Liver (tissue), 9 donors: Measurements from ENCODE around the gene VMA21. TPM values are rescaled to one million over a fixed set of nuclear protein-coding genes. Genes with fewer than 3 reads are reported as not detected.

Experiments used
- DNase-seq: peaks from one replicate; pipeline ENCODE4 v3.0.0-alpha.2; 2017; ENCODE audit warnings: low spot score
- H3K27ac ChIP-seq, 2 donors: one replicate each; pipeline ENCODE4 v1.7.0; 2013; ENCODE audit warnings: inconsistent platforms in 2 of 2, low read length in 2 of 2, control low read depth in 1 of 2, low read depth in 1 of 2, mild to moderate bottlenecking in 1 of 2
- H3K27me3 ChIP-seq, 4 donors: one replicate each; pipeline versions ENCODE4 v1.6.1 to v1.7.0; 2013; ENCODE audit warnings: low read length in 3 of 4, inconsistent platforms in 1 of 4, mild to moderate bottlenecking in 1 of 4, moderate library complexity in 1 of 4; ENCODE audit not compliant: control insufficient read depth in 4 of 4, insufficient read depth in 4 of 4
- H3K36me3 ChIP-seq, 4 donors: one replicate each; pipeline versions ENCODE4 v1.6.1 to v1.7.0; 2013; ENCODE audit warnings: low read length in 3 of 4, mild to moderate bottlenecking in 3 of 4, low read depth in 1 of 4, moderate library complexity in 1 of 4; ENCODE audit not compliant: control insufficient read depth in 4 of 4, insufficient read depth in 3 of 4
- H3K4me1 ChIP-seq, 4 donors: one replicate each; pipeline versions ENCODE4 v1.6.1 to v1.7.0; 2013; ENCODE audit warnings: low read length in 3 of 4, mild to moderate bottlenecking in 3 of 4, moderate library complexity in 1 of 4; ENCODE audit not compliant: control insufficient read depth in 4 of 4, insufficient read depth in 4 of 4
- H3K4me3 ChIP-seq, 3 donors: one replicate each; pipeline versions ENCODE4 v1.6.1 to v1.7.0; 2013; ENCODE audit warnings: low read length in 3 of 3, control low read depth in 1 of 3, low read depth in 1 of 3, mild to moderate bottlenecking in 1 of 3
- H3K9ac ChIP-seq, 2 donors: one replicate each; pipeline ENCODE4 v1.7.0; 2013; ENCODE audit warnings: low read length in 2 of 2, mild to moderate bottlenecking in 2 of 2, moderate library complexity in 2 of 2, control low read depth in 1 of 2, low read depth in 1 of 2
- H3K9me3 ChIP-seq, 4 donors: one replicate each; pipeline versions ENCODE4 v1.6.1 to v1.7.0; 2013; ENCODE audit warnings: low read length in 3 of 4; ENCODE audit not compliant: control insufficient read depth in 4 of 4
- CTCF ChIP-seq: fragments of 150-350 bp; IDR thresholded peaks from 2 replicates; pipeline ENCODE4 v1.5.1; 2017; ENCODE audit warnings: improper control_type of control experiment, low read depth, low read length; ENCODE audit not compliant: missing input control
- EGR1 ChIP-seq, 2 donors: IDR thresholded peaks; 2 replicates each; pipeline ENCODE4 v1.6.1; 2016 to 2018; ENCODE audit warnings: antibody characterized with exemption in 2 of 2, low read depth in 2 of 2
- FOXA1 ChIP-seq: IDR thresholded peaks from 2 replicates; pipeline ENCODE4 v1.6.1; 2016; ENCODE audit warnings: antibody characterized with exemption
- FOXA2 ChIP-seq: IDR thresholded peaks from 2 replicates; pipeline ENCODE4 v1.6.1; 2016; ENCODE audit warnings: antibody characterized with exemption
- GABPA ChIP-seq, 2 donors: IDR thresholded peaks in 1 of 2; conservative IDR thresholded peaks in 1 of 2; 2 replicates each; pipeline ENCODE4 v1.6.1; 2016; ENCODE audit warnings: antibody characterized with exemption in 2 of 2, mild to moderate bottlenecking in 1 of 2, moderate library complexity in 1 of 2
- HNF4A ChIP-seq, 2 donors: conservative IDR thresholded peaks; 2 replicates each; pipeline ENCODE4 v1.6.1; 2016; ENCODE audit warnings: antibody characterized with exemption in 2 of 2, mild to moderate bottlenecking in 2 of 2
- HNF4G ChIP-seq: IDR thresholded peaks from 2 replicates; pipeline ENCODE4 v1.6.1; 2016; ENCODE audit warnings: antibody characterized with exemption
- NR2F2 ChIP-seq: IDR thresholded peaks from 2 replicates; pipeline ENCODE4 v1.6.1; 2016; ENCODE audit warnings: antibody characterized with exemption
- RAD21 ChIP-seq, 2 donors: IDR thresholded peaks; 2 replicates each; pipeline ENCODE4 v1.6.1; 2016; ENCODE audit warnings: antibody characterized with exemption in 2 of 2, mild to moderate bottlenecking in 2 of 2
- REST ChIP-seq: IDR thresholded peaks from 2 replicates; pipeline ENCODE4 v1.6.1; 2016; ENCODE audit warnings: antibody characterized with exemption, mild to moderate bottlenecking
- SP1 ChIP-seq: IDR thresholded peaks from 2 replicates; pipeline ENCODE4 v1.6.1; 2018; ENCODE audit warnings: antibody characterized with exemption, mild to moderate bottlenecking
- TAF1 ChIP-seq: conservative IDR thresholded peaks from 2 replicates; pipeline ENCODE4 v1.6.1; 2016; ENCODE audit warnings: antibody characterized with exemption, mild to moderate bottlenecking
- YY1 ChIP-seq: IDR thresholded peaks from 2 replicates; pipeline ENCODE4 v1.6.1; 2016; ENCODE audit warnings: antibody characterized with exemption, mild to moderate bottlenecking
- WGBS: extraction: QIAGEN DNeasy Blood & Tissue Kit; methylation state at CpG from one replicate; pipeline ENCODE4 v1.1.7; 2013; 5-methylcytosine and 5-hydroxymethylcytosine counted together
- polyA plus RNA-seq, 2 donors: library from polyadenylated mRNA; stranded (reverse) in 1 of 2; unstranded in 1 of 2; fragments of 200-250 nt in 1 of 2; fragments of >200 nt in 1 of 2; fragmentation: Nextera tagmentation in 1 of 2; extraction: Ambion mirVana in 1 of 2; gene quantifications; one replicate each; pipeline versions ENCODE4 v1.2.1 to v1.2.3, GENCODE V29; 2013 to 2015
- total RNA-seq, 2 donors: library from RNA; depleted of rRNA; stranded (reverse); fragments of >200 nt; gene quantifications; one replicate each; pipeline ENCODE4 v1.2.3, GENCODE V29; 2014
- TF ChIP-seq, protein P1 (sequence below): IDR thresholded peaks from 2 replicates; pipeline ENCODE4 v1.6.1; 2016; ENCODE audit warnings: antibody characterized with exemption
- TF ChIP-seq, protein P2 (sequence below): IDR thresholded peaks from 2 replicates; pipeline ENCODE4 v1.6.1; 2016; ENCODE audit warnings: antibody characterized with exemption
- donor health status: healthy.
- donor health status: healthy.
- donor health status: healthy.
- donor health status: healthy.
- donor health status: healthy.

The VMA21 gene
- total and polyA plus RNA-seq, 4 donors = 4.1 to 20.6 (median 11.9) TPM

DNA sequence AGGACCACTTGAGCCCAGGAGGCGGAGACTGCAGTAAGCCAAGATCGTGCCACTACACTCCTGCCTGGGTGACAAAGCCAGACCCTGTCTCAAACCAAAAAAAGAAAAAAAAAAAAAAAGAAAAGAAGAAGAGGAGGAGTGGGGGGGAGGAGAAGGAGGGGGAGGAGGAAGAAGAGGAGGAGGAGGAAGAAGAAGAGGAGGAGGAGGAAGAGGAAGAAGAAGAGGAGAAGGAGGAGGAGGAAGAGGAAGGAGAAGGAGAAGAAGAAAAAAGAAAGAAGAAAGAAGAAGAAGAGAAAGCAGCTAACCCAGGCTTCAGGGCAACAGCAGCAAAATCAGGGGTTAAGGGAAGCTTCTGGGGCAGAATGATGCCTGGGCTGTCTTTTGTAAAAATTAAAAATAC, 27.5 kb downstream of the VMA21 start:
- Histone ChIP-seq H3K27me3 (peaks cover 0 to 2% (median 0%) of the 10 kb centered on the region in 4 donors), H3K27ac (no peak overlapping the region), H3K9ac (no peak overlapping the region), H3K36me3 (no peaks in the 10 kb centered on the region), H3K4me1 (no peaks in the 10 kb centered on the region), H3K4me3 (no peak overlapping the region), H3K9me3 (no peaks in the 10 kb centered on the region)
- no peak for DNase-seq
- no peak for TF ChIP-seq HNF4A (conservative IDR thresholded peaks at IDR 0.05)
- WGBS = 84% methylated on average over 2 of the region's 2 CpGs

DNA sequence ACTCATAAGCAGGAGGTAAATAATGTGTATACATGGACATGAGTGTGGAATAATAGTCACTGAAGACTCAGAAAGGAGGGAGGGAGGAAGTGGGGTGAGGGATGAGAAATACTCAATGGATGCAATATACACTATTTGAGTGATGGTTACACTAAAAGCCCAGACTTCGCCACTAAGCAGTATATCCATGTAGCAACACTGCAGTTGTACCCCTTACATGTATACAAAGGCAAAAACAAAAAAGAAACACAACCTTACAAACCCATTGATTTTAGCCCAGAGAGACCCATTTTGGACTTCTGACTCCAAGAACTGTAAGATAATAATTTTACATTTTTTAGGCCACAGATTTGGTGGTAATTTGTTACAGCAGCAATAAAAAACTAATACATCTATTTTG, 51.5 kb downstream of the VMA21 start:
- Histone ChIP-seq H3K27me3 (no peaks in the 10 kb centered on the region), H3K9ac (no peak overlapping the region), H3K4me1 (no peaks in the 10 kb centered on the region), H3K36me3 (no peaks in the 10 kb centered on the region), H3K4me3 (no peak overlapping the region), H3K27ac (no peak overlapping the region), H3K9me3 (no peaks in the 10 kb centered on the region)
- no peak for DNase-seq
- 94% methylated on average over 1 of the region's 1 CpG for whole genome bisulfite sequencing
- TF ChIP-seq TAF1 = no peak
- no peak for TF ChIP-seq YY1
- TF ChIP-seq HNF4G = no peak
- TF ChIP-seq HNF4A (conservative IDR thresholded peaks at IDR 0.05) = no peak
- TF ChIP-seq REST = no peak
- TF ChIP-seq GABPA (IDR thresholded peaks at IDR 0.05 in 1 of 2, conservative IDR thresholded peaks at IDR 0.05 in 1 of 2) = no peak
- no peak for TF ChIP-seq SP1
- no peak for TF ChIP-seq FOXA1
- TF ChIP-seq RAD21 (IDR thresholded peaks at IDR 0.05) = no peak
- TF ChIP-seq, protein P1, sequence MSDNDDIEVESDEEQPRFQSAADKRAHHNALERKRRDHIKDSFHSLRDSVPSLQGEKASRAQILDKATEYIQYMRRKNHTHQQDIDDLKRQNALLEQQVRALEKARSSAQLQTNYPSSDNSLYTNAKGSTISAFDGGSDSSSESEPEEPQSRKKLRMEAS = no peak
- TF ChIP-seq CTCF = no peak
- TF ChIP-seq, protein P2, sequence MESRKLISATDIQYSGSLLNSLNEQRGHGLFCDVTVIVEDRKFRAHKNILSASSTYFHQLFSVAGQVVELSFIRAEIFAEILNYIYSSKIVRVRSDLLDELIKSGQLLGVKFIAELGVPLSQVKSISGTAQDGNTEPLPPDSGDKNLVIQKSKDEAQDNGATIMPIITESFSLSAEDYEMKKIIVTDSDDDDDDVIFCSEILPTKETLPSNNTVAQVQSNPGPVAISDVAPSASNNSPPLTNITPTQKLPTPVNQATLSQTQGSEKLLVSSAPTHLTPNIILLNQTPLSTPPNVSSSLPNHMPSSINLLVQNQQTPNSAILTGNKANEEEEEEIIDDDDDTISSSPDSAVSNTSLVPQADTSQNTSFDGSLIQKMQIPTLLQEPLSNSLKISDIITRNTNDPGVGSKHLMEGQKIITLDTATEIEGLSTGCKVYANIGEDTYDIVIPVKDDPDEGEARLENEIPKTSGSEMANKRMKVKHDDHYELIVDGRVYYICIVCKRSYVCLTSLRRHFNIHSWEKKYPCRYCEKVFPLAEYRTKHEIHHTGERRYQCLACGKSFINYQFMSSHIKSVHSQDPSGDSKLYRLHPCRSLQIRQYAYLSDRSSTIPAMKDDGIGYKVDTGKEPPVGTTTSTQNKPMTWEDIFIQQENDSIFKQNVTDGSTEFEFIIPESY = no peak
- TF ChIP-seq FOXA2 = no peak
- no peak for TF ChIP-seq EGR1 (IDR thresholded peaks at IDR 0.05; ENCODE audit: low read depth in 2 of 2)
- TF ChIP-seq NR2F2 = no peak
